Fibroblast of lung (primary cell): ENCODE data around the gene AATF. TPM values are rescaled to one million over a fixed set of nuclear protein-coding genes. Genes with fewer than 3 reads are reported as not detected.

ENCODE experiments used
- DNase-seq, 2 donors: peaks; one replicate each; pipeline versions ENCODE4 v3.0.0 to v3.0.0-alpha.2; 2010; ENCODE audit warnings: low read depth in 2 of 2
- H2AFZ ChIP-seq: 2 replicates; pipeline ENCODE4 v1.5.1; 2012; ENCODE audit warnings: low read length, control low read depth, inconsistent platforms
- H3K27ac ChIP-seq: 2 replicates; pipeline ENCODE4 v1.5.1; 2011; ENCODE audit warnings: low read length, control low read depth; ENCODE audit not compliant: insufficient read depth
- H3K27me3 ChIP-seq: 2 replicates; pipeline ENCODE4 v1.5.1; 2011; ENCODE audit warnings: mild to moderate bottlenecking, low read length; ENCODE audit not compliant: control insufficient read depth, insufficient read depth
- H3K36me3 ChIP-seq: 2 replicates; pipeline ENCODE4 v1.5.1; 2011; ENCODE audit warnings: low read length; ENCODE audit not compliant: control insufficient read depth, insufficient read depth
- H3K4me1 ChIP-seq: 2 replicates; pipeline ENCODE4 v1.5.1; 2011; ENCODE audit warnings: low read length; ENCODE audit not compliant: control insufficient read depth, insufficient read depth; ENCODE audit errors: extremely low read depth
- H3K4me2 ChIP-seq: 2 replicates; pipeline ENCODE4 v1.5.1; 2011; ENCODE audit warnings: low read length, control low read depth; ENCODE audit not compliant: insufficient read depth; ENCODE audit errors: extremely low read depth
- H3K4me3 ChIP-seq, 4 experiments: fragments of 200-600 bp in 1 of 4; sonication (generic) in 1 of 4; replicated peaks in 1 of 4; 2 replicates each; pipeline ENCODE4 v1.5.1; 2011 to 2016; ENCODE audit warnings: low read length in 4 of 4, low read depth in 3 of 4, mild to moderate bottlenecking in 3 of 4, control low read depth in 2 of 4, inconsistent platforms in 1 of 4, mixed read lengths in 1 of 4; ENCODE audit not compliant: insufficient read depth in 1 of 4; ENCODE audit errors: control extremely low read depth in 1 of 4
- H3K79me2 ChIP-seq: 2 replicates; pipeline ENCODE4 v1.5.1; 2012; ENCODE audit warnings: mild to moderate bottlenecking, low read length, inconsistent platforms; ENCODE audit not compliant: control insufficient read depth, insufficient read depth
- H3K9ac ChIP-seq: 2 replicates; pipeline ENCODE4 v1.5.1; 2011; ENCODE audit warnings: mild to moderate bottlenecking, low read length, control low read depth; ENCODE audit not compliant: insufficient read depth
- H3K9me3 ChIP-seq: 2 replicates; pipeline ENCODE4 v1.5.1; 2012; ENCODE audit warnings: low read depth, low read length; ENCODE audit not compliant: control insufficient read depth, insufficient read depth
- H4K20me1 ChIP-seq: 2 replicates; pipeline ENCODE4 v1.5.1; 2011; ENCODE audit warnings: low read length; ENCODE audit not compliant: control insufficient read depth, insufficient read depth; ENCODE audit errors: extremely low read depth
- EZH2 ChIP-seq: IDR thresholded peaks from 2 replicates; pipeline ENCODE4 v1.5.1; 2012; ENCODE audit warnings: low read length, control low read depth, mild to moderate bottlenecking; ENCODE audit errors: missing control alignments
- polyA plus RNA-seq, 2 donors: library from polyadenylated mRNA; depleted of rRNA in 1 of 2; stranded (reverse) in 1 of 2; unstranded in 1 of 2; fragments of >200 nt; gene quantifications; 2 replicates each; pipeline ENCODE4 v1.2.1, GENCODE V29; 2011 to 2012; ENCODE audit warnings: missing spikeins in 1 of 2
- total RNA-seq: library from RNA; depleted of rRNA; stranded (reverse); fragments of >200 nt; gene quantifications from 2 replicates; pipeline ENCODE4 v1.2.1, GENCODE V29; 2014
- TF ChIP-seq, protein P1 (sequence below), 2 donors: IDR thresholded peaks in 1 of 2; conservative IDR thresholded peaks in 1 of 2; 1 replicate in 1 of 2; 2 replicates in 1 of 2; pipeline ENCODE4 v1.5.1; 2011 to 2012; ENCODE audit warnings: low read length in 2 of 2, control low read depth in 1 of 2, inconsistent platforms in 1 of 2, low read depth in 1 of 2, mild to moderate bottlenecking in 1 of 2

Gene AATF
- total and polyA plus RNA-seq, 2 donors (not counting 1 experiment from before 2014, with no cell fraction given), result 11.9 to 30.7 TPM

DNA sequence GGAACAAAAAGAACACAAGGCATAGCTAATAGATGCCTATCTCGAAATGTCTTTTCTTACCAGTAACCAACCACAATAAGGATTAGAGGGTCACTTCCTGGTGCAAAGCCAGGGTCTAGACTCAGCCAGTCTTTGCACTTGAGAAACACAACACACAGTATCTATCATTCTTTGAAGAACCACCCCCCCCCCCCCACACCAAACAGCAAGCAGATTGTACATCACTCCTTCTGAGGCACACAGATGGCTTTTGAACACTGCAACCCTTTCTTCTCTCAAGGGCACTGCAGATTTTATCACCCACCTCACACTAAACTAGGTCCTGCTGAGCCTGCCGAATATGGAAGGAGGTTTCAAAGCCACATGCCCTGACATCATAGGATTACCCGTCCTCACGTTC lies 145.6 kb downstream of the AATF start:
- DNase-seq, result no peak

DNA sequence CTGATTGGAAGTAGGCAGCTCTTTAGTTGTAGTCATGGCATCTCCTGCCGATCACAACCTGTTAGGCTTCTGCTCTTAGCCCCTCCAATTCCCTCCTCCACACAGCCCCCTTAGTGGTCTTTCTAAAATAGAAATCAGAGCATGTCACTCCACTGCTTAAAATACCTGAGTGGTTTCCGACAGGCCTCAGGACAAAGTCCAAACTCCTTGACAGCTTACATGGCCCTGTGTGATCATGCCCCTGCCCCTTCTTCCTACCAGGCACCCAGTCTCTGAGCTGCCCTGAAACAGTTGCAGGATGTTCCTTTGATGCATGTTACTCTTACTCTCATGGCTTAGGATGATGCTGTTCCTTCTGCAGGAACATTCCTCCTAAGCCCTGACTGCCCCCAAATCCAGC lies 147.3 kb downstream of the AATF start:
- no peaks in the 10 kb centered on the region for H3K9me3 ChIP-seq
- no peaks in the 10 kb centered on the region for H3K79me2 ChIP-seq

More for the DNA sequence above, 145.6 kb downstream of the AATF start:
- H2AFZ ChIP-seq, result no peak overlapping the region
- TF ChIP-seq, protein P1, sequence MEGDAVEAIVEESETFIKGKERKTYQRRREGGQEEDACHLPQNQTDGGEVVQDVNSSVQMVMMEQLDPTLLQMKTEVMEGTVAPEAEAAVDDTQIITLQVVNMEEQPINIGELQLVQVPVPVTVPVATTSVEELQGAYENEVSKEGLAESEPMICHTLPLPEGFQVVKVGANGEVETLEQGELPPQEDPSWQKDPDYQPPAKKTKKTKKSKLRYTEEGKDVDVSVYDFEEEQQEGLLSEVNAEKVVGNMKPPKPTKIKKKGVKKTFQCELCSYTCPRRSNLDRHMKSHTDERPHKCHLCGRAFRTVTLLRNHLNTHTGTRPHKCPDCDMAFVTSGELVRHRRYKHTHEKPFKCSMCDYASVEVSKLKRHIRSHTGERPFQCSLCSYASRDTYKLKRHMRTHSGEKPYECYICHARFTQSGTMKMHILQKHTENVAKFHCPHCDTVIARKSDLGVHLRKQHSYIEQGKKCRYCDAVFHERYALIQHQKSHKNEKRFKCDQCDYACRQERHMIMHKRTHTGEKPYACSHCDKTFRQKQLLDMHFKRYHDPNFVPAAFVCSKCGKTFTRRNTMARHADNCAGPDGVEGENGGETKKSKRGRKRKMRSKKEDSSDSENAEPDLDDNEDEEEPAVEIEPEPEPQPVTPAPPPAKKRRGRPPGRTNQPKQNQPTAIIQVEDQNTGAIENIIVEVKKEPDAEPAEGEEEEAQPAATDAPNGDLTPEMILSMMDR (conservative IDR thresholded peaks at IDR 0.05 in 1 of 2, IDR thresholded peaks at IDR 0.05 in 1 of 2; ENCODE audit: low read depth in 1 of 2, low read length in 2 of 2), result no peak
- no peak for TF ChIP-seq EZH2
- no peaks in the 10 kb centered on the region for H3K27me3 ChIP-seq
- H3K9me3 ChIP-seq, result no peaks in the 10 kb centered on the region
- no peaks in the 10 kb centered on the region for H3K79me2 ChIP-seq
- H3K4me1 ChIP-seq, result no peaks in the 10 kb centered on the region
- H3K4me3 ChIP-seq, result no peak overlapping the region
- H3K36me3 ChIP-seq, result peaks cover 28% of the 10 kb centered on the region
- H3K27ac ChIP-seq, result no peak overlapping the region
- no peak overlapping the region for H3K4me2 ChIP-seq
- H4K20me1 ChIP-seq, result no peaks in the 10 kb centered on the region
- H3K9ac ChIP-seq, result no peak overlapping the region

DNA sequence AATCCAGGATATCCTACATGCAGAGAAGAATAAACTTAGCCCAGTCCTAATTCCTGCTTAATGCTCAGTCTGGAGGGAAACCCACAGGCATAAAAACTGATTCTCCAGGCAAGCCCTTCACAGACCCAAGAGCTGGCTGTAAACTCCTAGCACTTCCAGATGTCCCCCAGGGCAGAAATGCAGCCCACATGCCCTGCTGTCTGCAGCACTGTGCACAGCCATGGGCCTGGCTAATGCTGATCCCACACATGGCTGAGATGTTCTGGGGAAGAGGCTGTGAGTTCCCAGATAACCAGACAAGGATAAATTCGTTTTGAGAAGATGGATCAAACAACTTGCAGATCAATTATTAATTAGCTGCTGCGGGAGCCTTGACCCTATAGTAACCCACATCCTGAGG lies 148.4 kb downstream of the AATF start:
- Histone ChIP-seq H3K9me3 (no peaks in the 10 kb centered on the region), H2AFZ (no peak overlapping the region), H4K20me1 (no peaks in the 10 kb centered on the region), H3K4me1 (no peaks in the 10 kb centered on the region), H3K4me3 (no peak overlapping the region), H3K4me2 (no peak overlapping the region), H3K36me3 (peaks cover 30% of the 10 kb centered on the region), H3K27me3 (no peaks in the 10 kb centered on the region), H3K9ac (no peak overlapping the region), H3K79me2 (no peaks in the 10 kb centered on the region), H3K27ac (no peak overlapping the region)
- TF ChIP-seq, protein P1 (conservative IDR thresholded peaks at IDR 0.05 in 1 of 2, IDR thresholded peaks at IDR 0.05 in 1 of 2; ENCODE audit: low read depth in 1 of 2, low read length in 2 of 2), result no peak
- no peak for TF ChIP-seq EZH2
- no peak for DNase-seq

More for the DNA sequence above, 147.3 kb downstream of the AATF start:
- TF ChIP-seq, protein P1 (conservative IDR thresholded peaks at IDR 0.05 in 1 of 2, IDR thresholded peaks at IDR 0.05 in 1 of 2; ENCODE audit: low read depth in 1 of 2, low read length in 2 of 2), result no peak
- TF ChIP-seq EZH2, result no peak
- Histone ChIP-seq H3K27me3 (no peaks in the 10 kb centered on the region), H3K4me3 (no peak overlapping the region), H3K4me1 (no peaks in the 10 kb centered on the region), H3K36me3 (peaks cover 28% of the 10 kb centered on the region), H3K27ac (no peak overlapping the region), H3K4me2 (no peak overlapping the region), H3K9ac (no peak overlapping the region), H4K20me1 (no peaks in the 10 kb centered on the region), H2AFZ (no peak overlapping the region)
- DNase-seq, result no peak
